Heart left ventricle (tissue), 16 donors: ENCODE data around the gene AP2S1. TPM values are rescaled to one million over a fixed set of nuclear protein-coding genes. Genes with fewer than 3 reads are reported as not detected.

ENCODE experiments used
- ATAC-seq, 4 donors: fragments of 200-7000 bp; cut with Tn5 transposase; one replicate each; pipeline ENCODE4 v1.9.1; 2020 to 2022; ENCODE audit warnings: moderate library complexity in 4 of 4, mild to moderate bottlenecking in 3 of 4, moderate number of reproducible peaks in 1 of 4
- DNase-seq, 5 donors: peaks; one replicate each; pipeline ENCODE4 v3.0.0-alpha.2; 2020
- H3K27ac ChIP-seq, 12 donors: fragments of 200-600 bp; sonication (generic) in 4 of 12; one replicate each; pipeline versions ENCODE4 v1.5.0 to v1.8.0; 2016 to 2022; ENCODE audit warnings: mild to moderate bottlenecking in 2 of 12
- H3K27me3 ChIP-seq, 9 donors: fragments of 200-600 bp; sonication (generic) in 2 of 9; one replicate each; pipeline versions ENCODE4 v1.5.1 to v1.8.0; 2016 to 2022; ENCODE audit warnings: mild to moderate bottlenecking in 3 of 9
- H3K36me3 ChIP-seq, 9 donors: fragments of 200-600 bp; sonication (generic) in 2 of 9; one replicate each; pipeline versions ENCODE4 v1.5.0 to v1.8.0; 2018 to 2022; ENCODE audit warnings: mild to moderate bottlenecking in 2 of 9
- H3K4me1 ChIP-seq, 12 donors: fragments of 200-600 bp; sonication (generic) in 4 of 12; one replicate each; pipeline versions ENCODE4 v1.5.0 to v1.8.0; 2016 to 2022; ENCODE audit warnings: mild to moderate bottlenecking in 3 of 12
- H3K4me3 ChIP-seq, 12 donors: fragments of 200-600 bp; sonication (generic) in 4 of 12; one replicate each; pipeline versions ENCODE4 v1.5.0 to v1.8.0; 2017 to 2022; ENCODE audit warnings: mild to moderate bottlenecking in 9 of 12, moderate library complexity in 4 of 12
- H3K9me3 ChIP-seq, 12 donors: fragments of 200-600 bp; sonication (generic) in 4 of 12; one replicate each; pipeline versions ENCODE4 v1.5.0 to v1.8.0; 2016 to 2022; ENCODE audit warnings: mild to moderate bottlenecking in 1 of 12
- POLR2A ChIP-seq, 2 donors: fragments of 450-650 bp; IDR thresholded peaks; one replicate each; pipeline ENCODE4 v1.6.1; 2017; ENCODE audit warnings: antibody characterized with exemption in 2 of 2, mild to moderate bottlenecking in 2 of 2, moderate library complexity in 2 of 2
- WGBS, 4 donors: extraction: QIAGEN DNeasy Blood & Tissue Kit in 2 of 4; methylation state at CpG; one replicate each; pipeline versions ENCODE4 v1.1.5 to v1.1.7; 2013 to 2018; 5-methylcytosine and 5-hydroxymethylcytosine counted together
- intact Hi-C, 10 donors: fragments of 100-400 bp; cut with DNase I; formaldehyde crosslinking; loops; one replicate each; pipeline versions ENCODE4 v1.11.1 to v1.14.2; 2022
- long read RNA-seq, 3 donors: library from polyadenylated mRNA; unstranded; transcript quantifications; one replicate each; pipeline ENCODE4 v2.0.0, GENCODE V29; 2020 to 2021
- polyA plus RNA-seq, 2 donors: library from polyadenylated mRNA; stranded (reverse); fragments of 200-250 nt; gene quantifications; one replicate each; pipeline ENCODE4 v1.2.3, GENCODE V29; 2013
- total RNA-seq, 9 donors: library from RNA; depleted of rRNA in 2 of 9; stranded (reverse); fragments of >200 nt in 2 of 9; fragmentation: NEBNext Ultra II Directional in 3 of 9; extraction: Animal tissue kit (Norgen Biotek cat#: 25700) in 3 of 9; gene quantifications; one replicate each; pipeline versions ENCODE4 v1.1.0 to v1.2.4, GENCODE V29; 2016 to 2023
- TF ChIP-seq, protein P1 (sequence below), 12 donors: fragments of 200-600 bp; sonication (generic) in 4 of 12; IDR thresholded peaks; one replicate each; pipeline versions ENCODE4 v1.5.0 to v1.8.0; 2018 to 2022; ENCODE audit warnings: antibody characterized with exemption in 12 of 12, mild to moderate bottlenecking in 5 of 12
- donor health status: ischemic (EF 13 %, LVEDD 7.1; RV severe dilation, severe dysfunction).
- donor health status: healthy with polysubstance abuse.
- donor health status: DM: no; HTN: yes; CAD: no.
- donor health status: DM: no; HTN: no; CAD: no.
- donor health status: ischemic (EF 25% LVEDD 6.9; RV normal size, moderate dysfunction).
- donor health status: ischemic (EF 25% LVEDD 5.7; RV mildly dilated, moderate dysfunction).
- donor health status: healthy.
- donor health status: DM: yes; HTN: yes; CAD: no.
- donor health status: ischemic (EF 35%, LVEDD 5.7; RV mildly dilated, moderate dysfunction).
- donor health status: nonischemic (EF 11% LVEDD 7.7; RV severe dilation, severe dysfunction).
- donor health status: DM: yes; HTN: yes; CAD: no.
- donor health status: PGD.
- donor health status: ischemic (EF 29% LVEDD 5.4; RV normal size, mild dysfunction).
- donor health status: nonischemic (EF 23%, LVEDD 6.1; RV moderate dilation, normal function).

Gene AP2S1
- 100 to 1,000 TPM in 2 of 9 donors, 10 to 100 TPM in 7; 75.3 to 148 (median 84.5) TPM for total RNA-seq
- 100 to 1,000 TPM in 1 of 2 donors, 10 to 100 TPM in 1; 85.8 to 166 TPM for polyA plus RNA-seq
- long read RNA-seq, donor 1, transcript AP2S1-201 (5 exons, 935 nt) = major isoform, 40 of 52 reads
- long read RNA-seq, donor 1, transcript AP2S1-204 (4 exons, 707 nt) = minor isoform, 5 of 52 reads
- long read RNA-seq, donor 1, partial matches to known transcripts = 0 of 52 reads
- long read RNA-seq, donor 1, other reads (novel, unspliced or antisense) = 3 of 52 reads
- long read RNA-seq, donor 2, transcript AP2S1-201 (5 exons, 935 nt) = major isoform, 51 of 57 reads
- long read RNA-seq, donor 2, partial matches to known transcripts = 0 of 57 reads
- long read RNA-seq, donor 2, other reads (novel, unspliced or antisense) = 2 of 57 reads
- long read RNA-seq, donor 3, transcript AP2S1-201 (5 exons, 935 nt) = major isoform, 57 of 64 reads
- long read RNA-seq, donor 3, transcript AP2S1-204 (4 exons, 707 nt) = minor isoform, 7 of 64 reads
- long read RNA-seq, donor 3, partial matches to known transcripts = 0 of 64 reads
- long read RNA-seq, donor 3, other reads (novel, unspliced or antisense) = 0 of 64 reads

DNA sequence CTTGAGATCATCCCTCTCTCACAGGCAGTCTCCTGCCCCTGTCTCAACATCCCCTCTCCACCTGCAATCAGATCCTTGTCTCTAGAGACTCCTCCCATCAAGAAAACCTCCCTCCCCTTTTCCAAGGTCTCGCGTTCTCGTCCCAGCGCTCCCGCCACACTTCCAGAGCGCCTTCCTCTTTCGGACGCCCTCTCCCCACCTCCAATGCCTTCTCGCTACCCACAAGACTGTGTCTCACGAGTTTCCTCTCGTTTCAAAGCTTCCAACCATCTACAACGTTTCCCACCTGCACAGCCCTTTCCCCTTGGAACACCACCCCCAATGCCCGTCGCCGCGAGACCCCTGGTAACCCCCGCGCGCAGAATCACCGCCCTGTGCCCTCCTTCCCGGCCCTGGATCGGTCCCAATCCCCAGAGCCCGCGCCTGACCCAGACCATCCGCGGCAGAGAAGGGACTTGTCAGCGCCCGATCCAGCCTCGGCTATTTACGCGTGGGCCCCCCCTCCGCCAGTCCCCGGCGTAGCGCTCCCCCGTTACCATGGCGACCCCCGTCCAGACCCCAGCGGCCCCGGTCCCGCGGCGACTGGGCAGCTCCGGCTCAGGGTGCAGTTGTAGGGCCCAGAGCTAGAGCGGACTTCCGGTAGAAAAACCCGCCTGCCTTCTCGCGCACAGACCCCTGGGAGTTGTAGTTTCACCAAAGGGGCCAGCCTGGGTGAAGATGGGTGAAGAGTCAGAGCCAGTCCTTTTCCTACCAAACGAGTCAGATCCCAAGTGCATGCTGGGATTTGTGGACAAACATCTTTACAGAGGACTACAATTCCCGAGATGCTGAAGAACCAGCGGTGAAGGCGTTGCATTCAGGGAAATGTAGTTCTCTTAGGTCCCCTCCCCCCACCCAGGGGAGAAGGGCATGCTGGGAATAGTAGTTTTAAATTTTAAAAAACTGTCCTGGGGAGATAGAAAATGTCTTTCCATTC lies at the start of gene AP2S1:
Gene AP2S1, minus strand, starts transcription at position 619 of the 976 bp plus-strand sequence. Its CDS starts 80 bp downstream, at position 539.
- 0 to 2% (median 1%) methylated on average over 43 to 53 of the region's 53 CpGs for WGBS, 4 donors
- Histone ChIP-seq H3K36me3 (peaks cover 0 to 14% (median 10%) of the 10 kb centered on the region in 9 donors), H3K4me1 (peaks cover 0 to 32% (median 12%) of the 10 kb centered on the region in 12 donors), H3K4me3 (peak within 1 kb of the TSS; percentile 66 to 97 (median 79)), H3K27ac (peak within 1 kb of the TSS; percentile 40 to 92 (median 86)), H3K27me3 (no peaks in the 10 kb centered on the region), H3K9me3 (no peaks in the 10 kb centered on the region)
- ATAC-seq (peak; percentile 92 to 97 (median 96)), DNase-seq (peak; percentile 93 to 97 (median 97))
- intact Hi-C loops = loop anchor here in 7 of 10 donors (5.0 to 10.0 kb wide), 4 partner anchors 142 to 404 kb away; partner anchors contain the start of genes ZC3H4 (in 4 of the 7) and CCDC9 (in 1 of the 7)
- TF ChIP-seq POLR2A (IDR thresholded peaks at IDR 0.05) = peak in 1 of 2 donors; percentile 78
- TF ChIP-seq, protein P1, sequence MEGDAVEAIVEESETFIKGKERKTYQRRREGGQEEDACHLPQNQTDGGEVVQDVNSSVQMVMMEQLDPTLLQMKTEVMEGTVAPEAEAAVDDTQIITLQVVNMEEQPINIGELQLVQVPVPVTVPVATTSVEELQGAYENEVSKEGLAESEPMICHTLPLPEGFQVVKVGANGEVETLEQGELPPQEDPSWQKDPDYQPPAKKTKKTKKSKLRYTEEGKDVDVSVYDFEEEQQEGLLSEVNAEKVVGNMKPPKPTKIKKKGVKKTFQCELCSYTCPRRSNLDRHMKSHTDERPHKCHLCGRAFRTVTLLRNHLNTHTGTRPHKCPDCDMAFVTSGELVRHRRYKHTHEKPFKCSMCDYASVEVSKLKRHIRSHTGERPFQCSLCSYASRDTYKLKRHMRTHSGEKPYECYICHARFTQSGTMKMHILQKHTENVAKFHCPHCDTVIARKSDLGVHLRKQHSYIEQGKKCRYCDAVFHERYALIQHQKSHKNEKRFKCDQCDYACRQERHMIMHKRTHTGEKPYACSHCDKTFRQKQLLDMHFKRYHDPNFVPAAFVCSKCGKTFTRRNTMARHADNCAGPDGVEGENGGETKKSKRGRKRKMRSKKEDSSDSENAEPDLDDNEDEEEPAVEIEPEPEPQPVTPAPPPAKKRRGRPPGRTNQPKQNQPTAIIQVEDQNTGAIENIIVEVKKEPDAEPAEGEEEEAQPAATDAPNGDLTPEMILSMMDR (IDR thresholded peaks at IDR 0.05) = peak in 1 of 12 donors; percentile 17

DNA sequence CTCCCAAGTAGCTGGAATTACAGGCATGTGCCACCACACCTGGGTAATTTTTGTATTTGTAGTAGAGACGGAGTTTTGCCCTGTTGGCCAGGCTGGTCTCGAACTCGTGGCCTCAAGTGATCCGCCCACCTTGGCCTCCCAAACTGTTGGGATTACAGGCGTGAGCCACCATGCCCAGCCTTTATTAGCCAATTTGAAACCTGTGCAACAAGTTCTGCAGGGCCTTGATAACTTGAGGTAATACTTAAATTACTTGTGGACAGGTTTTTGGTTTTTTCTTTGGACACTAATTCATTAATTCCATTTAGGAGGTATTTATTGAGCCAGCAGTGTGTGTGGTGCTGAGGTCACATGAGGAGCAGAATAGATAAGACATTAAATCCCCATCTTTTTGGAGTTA lies 49.7 kb upstream of the AP2S1 start:
- Histone ChIP-seq H3K4me1 (peaks cover 9 to 64% (median 51%) of the 10 kb centered on the region in 12 donors), H3K9me3 (no peaks in the 10 kb centered on the region), H3K36me3 (no peaks in the 10 kb centered on the region), H3K4me3 (no peak overlapping the region), H3K27ac (no peak overlapping the region), H3K27me3 (no peaks in the 10 kb centered on the region)
- no peak for ATAC-seq
- intact Hi-C loops = loop anchor here in 4 of 10 donors (5.0 kb wide), 2 partner anchors 33 to 38 kb away; partner anchors contain the start of gene ARHGAP35 (in 3 of the 4)
- WGBS, 4 donors = 95 to 98% (median 97%) methylated on average over 5 of the region's 5 CpGs
- TF ChIP-seq POLR2A (IDR thresholded peaks at IDR 0.05) = no peak
- TF ChIP-seq, protein P1 (IDR thresholded peaks at IDR 0.05) = no peak
- DNase-seq = no peak

DNA sequence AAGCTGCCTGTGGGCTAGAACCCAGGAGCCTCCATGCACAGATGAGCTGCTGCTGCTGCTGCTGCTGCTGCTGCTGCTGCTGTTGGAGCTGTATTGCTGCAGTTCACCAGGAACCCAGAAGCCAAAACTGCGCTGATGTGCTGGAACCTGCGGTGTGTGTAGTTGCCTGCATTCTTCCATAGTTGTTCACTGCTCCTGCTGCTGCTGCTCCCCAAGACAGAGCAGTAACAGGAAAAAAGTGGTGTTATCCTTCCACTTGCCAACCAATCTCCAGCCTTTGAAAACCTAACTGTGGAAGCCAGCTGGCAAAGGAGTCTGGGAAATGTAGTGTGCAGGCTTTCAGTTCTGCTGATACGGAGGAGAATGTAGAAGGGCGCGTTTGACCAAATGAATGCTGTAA lies 48.1 kb upstream of the AP2S1 start:
- H3K36me3 ChIP-seq = no peaks in the 10 kb centered on the region
- 45 to 51% (median 48%) methylated on average over 5 of the region's 5 CpGs for WGBS, 4 donors
- H3K27me3 ChIP-seq = no peaks in the 10 kb centered on the region
- intact Hi-C loops = no loop called here
- H3K4me3 ChIP-seq = no peak overlapping the region
- ATAC-seq (peak in 3 of 4 donors; percentile 47 to 68 (median 66)), DNase-seq (peak in 1 of 5 donors; percentile 19)
- no peaks in the 10 kb centered on the region for H3K9me3 ChIP-seq
- no peak overlapping the region for H3K27ac ChIP-seq
- H3K4me1 ChIP-seq = peaks cover 6 to 59% (median 44%) of the 10 kb centered on the region in 12 donors
- TF ChIP-seq, protein P1 (IDR thresholded peaks at IDR 0.05) = no peak
- no peak for TF ChIP-seq POLR2A (IDR thresholded peaks at IDR 0.05)
